Measurements from ENCODE around the gene IDUA. TPM values are rescaled to one million over a fixed set of nuclear protein-coding genes. Genes with fewer than 3 reads are reported as not detected.

IDUA gene
- total RNA-seq, 3 donors from 2014 or later = 29.7 to 45.7 (median 33.4) TPM

DNA sequence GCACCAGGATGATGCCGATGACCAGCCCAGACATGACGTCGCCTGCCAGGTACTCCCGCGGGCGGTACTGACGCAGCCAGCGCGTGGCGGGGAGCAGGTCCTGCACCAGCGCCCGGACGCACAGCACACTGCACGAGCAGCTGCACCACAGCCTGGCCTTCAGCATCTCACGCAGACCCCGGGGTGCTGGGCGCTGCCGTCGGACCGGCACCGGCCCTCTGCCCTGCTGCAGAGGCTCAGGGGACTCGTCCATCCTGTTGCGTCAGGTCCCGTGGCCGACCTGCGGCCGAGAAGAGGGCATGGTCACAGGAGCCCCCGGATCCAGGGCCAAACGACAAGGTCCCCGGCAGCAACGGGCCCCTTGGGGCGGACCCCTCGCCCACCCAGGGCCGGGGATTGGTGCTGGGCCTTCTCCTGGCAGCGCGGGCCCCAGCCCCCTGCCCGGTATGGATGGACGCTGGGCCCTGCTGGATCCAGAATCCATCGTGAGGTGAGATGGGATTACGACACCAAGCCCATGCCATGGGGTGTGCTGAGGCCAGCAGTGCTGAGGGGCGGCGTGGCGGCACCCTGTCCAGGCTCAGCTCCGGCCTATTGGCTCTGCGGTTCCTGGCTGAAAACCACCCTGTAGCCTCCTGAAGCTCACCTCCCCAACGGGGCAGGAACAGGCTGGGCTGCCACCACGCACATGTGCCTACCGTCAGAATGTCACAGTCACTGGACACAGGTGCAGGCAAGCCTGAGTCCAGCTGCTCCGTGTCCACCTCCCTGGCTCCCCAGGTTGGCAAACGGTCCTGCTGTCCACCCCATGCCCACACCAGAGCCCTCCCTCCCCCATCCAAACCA is 4.8 kb downstream of the IDUA start:
- Histone ChIP-seq H3K9me3 (no peaks in the 10 kb centered on the region), H3K4me1 (ENCODE audit: low read depth) (peaks cover 31% of the 10 kb centered on the region), H3K4me3 (no peak overlapping the region), H3K36me3 (ENCODE audit: low read depth) (no peaks in the 10 kb centered on the region)
- intact Hi-C loops (cut with DNase I, micrococcal nuclease) = no loop called here
- no peak for TF ChIP-seq CTCF (IDR thresholded peaks at IDR 0.05)
- DNase-seq = peak in 2 of 3 donors; percentile 49 to 59
- no peak for ATAC-seq

GRCh38 chr4:992297-993110 is 5.7 kb downstream of the IDUA start:
- H3K4me3 ChIP-seq = peak overlapping the region; percentile 9
- intact Hi-C loops (cut with DNase I, micrococcal nuclease) = no loop called here
- peak; percentile 88 to 89 (median 89) for DNase-seq
- peak; percentile 84 for ATAC-seq
- no peaks in the 10 kb centered on the region for H3K9me3 ChIP-seq
- TF ChIP-seq CTCF (IDR thresholded peaks at IDR 0.05) = no peak
- no peaks in the 10 kb centered on the region for H3K36me3 ChIP-seq (ENCODE audit: low read depth)
- H3K4me1 ChIP-seq (ENCODE audit: low read depth) = peaks cover 36% of the 10 kb centered on the region

GRCh38 chr4:993111-994029 is 6.5 kb downstream of the IDUA start, which contains the start of gene SLC26A1:
SLC26A1 (minus strand) TSS chr4:993404; CDS start chr4:991703, 1,701 bp downstream.
- intact Hi-C loops (cut with DNase I, micrococcal nuclease) = no loop called here
- ATAC-seq (peak; percentile 73), DNase-seq (peak; percentile 66 to 68 (median 66))
- no peak for TF ChIP-seq CTCF (IDR thresholded peaks at IDR 0.05)
- H3K4me3 ChIP-seq = peak within 1 kb of the TSS; percentile 9
- no peaks in the 10 kb centered on the region for H3K36me3 ChIP-seq (ENCODE audit: low read depth)
- no peaks in the 10 kb centered on the region for H3K9me3 ChIP-seq
- peaks cover 32% of the 10 kb centered on the region for H3K4me1 ChIP-seq (ENCODE audit: low read depth)

GRCh38 chr4:995311-996026 is 8.6 kb downstream of the IDUA start:
- no peak overlapping the region for H3K4me3 ChIP-seq
- H3K4me1 ChIP-seq (ENCODE audit: low read depth) = peaks cover 32% of the 10 kb centered on the region
- intact Hi-C loops (cut with DNase I, micrococcal nuclease) = no loop called here
- DNase-seq (no peak), ATAC-seq (no peak)
- no peaks in the 10 kb centered on the region for H3K9me3 ChIP-seq
- no peaks in the 10 kb centered on the region for H3K36me3 ChIP-seq (ENCODE audit: low read depth)
- no peak for TF ChIP-seq CTCF (IDR thresholded peaks at IDR 0.05)
